Mammary epithelial cell (primary cell): ENCODE measurements around the gene XAGE5.

Experiments used
- EZH2 ChIP-seq: IDR thresholded peaks from 2 replicates; pipeline ENCODE4 v1.6.1; 2012; ENCODE audit warnings: low read length, inconsistent platforms, borderline replicate concordance
- TF ChIP-seq, protein P1 (sequence below), 2 donors: IDR thresholded peaks in 1 of 2; conservative IDR thresholded peaks in 1 of 2; 2 replicates each; pipeline ENCODE4 v1.5.1; 2011 to 2012; ENCODE audit warnings: inconsistent platforms in 2 of 2, low read length in 2 of 2, mild to moderate bottlenecking in 2 of 2, control low read depth in 1 of 2, low read depth in 1 of 2; ENCODE audit not compliant: insufficient read depth in 1 of 2; ENCODE audit errors: extremely low read depth in 1 of 2

GRCh38 chrX:52821079-52821760 lies 10.1 kb downstream of the XAGE5 start:
- TF ChIP-seq, protein P1, sequence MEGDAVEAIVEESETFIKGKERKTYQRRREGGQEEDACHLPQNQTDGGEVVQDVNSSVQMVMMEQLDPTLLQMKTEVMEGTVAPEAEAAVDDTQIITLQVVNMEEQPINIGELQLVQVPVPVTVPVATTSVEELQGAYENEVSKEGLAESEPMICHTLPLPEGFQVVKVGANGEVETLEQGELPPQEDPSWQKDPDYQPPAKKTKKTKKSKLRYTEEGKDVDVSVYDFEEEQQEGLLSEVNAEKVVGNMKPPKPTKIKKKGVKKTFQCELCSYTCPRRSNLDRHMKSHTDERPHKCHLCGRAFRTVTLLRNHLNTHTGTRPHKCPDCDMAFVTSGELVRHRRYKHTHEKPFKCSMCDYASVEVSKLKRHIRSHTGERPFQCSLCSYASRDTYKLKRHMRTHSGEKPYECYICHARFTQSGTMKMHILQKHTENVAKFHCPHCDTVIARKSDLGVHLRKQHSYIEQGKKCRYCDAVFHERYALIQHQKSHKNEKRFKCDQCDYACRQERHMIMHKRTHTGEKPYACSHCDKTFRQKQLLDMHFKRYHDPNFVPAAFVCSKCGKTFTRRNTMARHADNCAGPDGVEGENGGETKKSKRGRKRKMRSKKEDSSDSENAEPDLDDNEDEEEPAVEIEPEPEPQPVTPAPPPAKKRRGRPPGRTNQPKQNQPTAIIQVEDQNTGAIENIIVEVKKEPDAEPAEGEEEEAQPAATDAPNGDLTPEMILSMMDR (conservative IDR thresholded peaks at IDR 0.05 in 1 of 2, IDR thresholded peaks at IDR 0.05 in 1 of 2; ENCODE audit: extremely low read depth in 1 of 2, insufficient read depth in 1 of 2, low read depth in 1 of 2, low read length in 2 of 2), result no peak
- no peak for TF ChIP-seq EZH2
